Activated CD4-positive, alpha-beta memory T cell treated with anti-CD3 and anti-CD28 coated beads for 36 hours (primary cell): ENCODE measurements around the gene RNF212B. TPM values are rescaled to one million over a fixed set of nuclear protein-coding genes. Genes with fewer than 3 reads are reported as not detected.
"Not testable (repeated sequence)": the region's sequence is repeated elsewhere in the genome, so short reads cannot be mapped to it uniquely, and the experiment has no call there.

Experiments used
- CTCF ChIA-PET: fragments of 350-600 bp; sonication (Branson Sonifier 250); formaldehyde crosslinking; loops from one replicate; lab custom pipeline; 2021; ENCODE audit warnings: antibody characterized with exemption, inconsistent platforms; lab: Charles Lee
- POLR2A ChIA-PET: fragments of 350-600 bp; sonication (Branson Sonifier 250); formaldehyde crosslinking; loops from one replicate; lab custom pipeline; 2021; ENCODE audit warnings: antibody characterized with exemption; lab: Charles Lee
- DNase-seq: peaks from one replicate; pipeline ENCODE4 v3.0.0-alpha.2; 2020
- H3K27ac Mint-ChIP-seq: one replicate; pipeline ENCODE4 v1.8.0; 2021; ENCODE audit warnings: mixed read lengths
- H3K27me3 Mint-ChIP-seq: one replicate; pipeline ENCODE4 v1.8.0; 2021; ENCODE audit warnings: mixed read lengths
- H3K36me3 Mint-ChIP-seq: one replicate; pipeline ENCODE4 v1.8.0; 2021; ENCODE audit warnings: mixed read lengths
- H3K4me1 Mint-ChIP-seq: one replicate; pipeline ENCODE4 v1.8.0; 2021; ENCODE audit warnings: low read depth, mixed read lengths
- H3K4me3 Mint-ChIP-seq: one replicate; pipeline ENCODE4 v1.8.0; 2021; ENCODE audit warnings: mild to moderate bottlenecking, mixed read lengths
- H3K9me3 Mint-ChIP-seq: one replicate; pipeline ENCODE4 v1.8.0; 2021; ENCODE audit warnings: mixed read lengths
- intact Hi-C: fragments of 100-400 bp; cut with micrococcal nuclease; formaldehyde crosslinking; loops from one replicate; pipeline ENCODE4 v1.15.1; 2023
- total RNA-seq, 2 experiments: library from RNA; stranded (reverse); gene quantifications; one replicate each; pipeline ENCODE4 v1.2.3, GENCODE V29; 2021

Gene RNF212B
- not detected for total RNA-seq

GRCh38 chr14:23237772-23238594 is at the start of gene RNF212B:
Gene RNF212B (plus strand): TSS chr14:23237936. CDS start chr14:23240346, 2,410 bp downstream.
- no peak within 1 kb of the TSS for H3K27ac Mint-ChIP-seq
- no peaks in the 10 kb centered on the region for H3K9me3 Mint-ChIP-seq
- peak within 1 kb of the TSS; percentile 56 for H3K4me3 Mint-ChIP-seq
- CTCF ChIA-PET: interaction anchor here (1.1 kb wide), 1 partner anchor 180 kb away, joined by 4 read pairs; the partner anchor contains the start of gene CDH24
- intact Hi-C loops: loop anchor here (5.0 kb wide), 1 partner anchor 59 kb away; no protein-coding TSS in a partner anchor
- H3K36me3 Mint-ChIP-seq: no peaks in the 10 kb centered on the region
- H3K27me3 Mint-ChIP-seq: peaks cover 13% of the 10 kb centered on the region
- POLR2A ChIA-PET: no interaction called here
- DNase-seq: peak; percentile 92
- H3K4me1 Mint-ChIP-seq: peaks cover 3% of the 10 kb centered on the region

GRCh38 chr14:23193432-23193831 is 44.3 kb upstream of the RNF212B start:
- no peaks in the 10 kb centered on the region for H3K9me3 Mint-ChIP-seq
- no peaks in the 10 kb centered on the region for H3K36me3 Mint-ChIP-seq
- DNase-seq: no peak
- H3K27ac Mint-ChIP-seq: no peak overlapping the region
- intact Hi-C loops: no loop called here
- no peaks in the 10 kb centered on the region for H3K4me1 Mint-ChIP-seq
- no peak overlapping the region for H3K4me3 Mint-ChIP-seq
- ChIA-PET POLR2A (interaction anchor here (0.7 kb wide), 1 partner anchor 1053 kb away, joined by 3 read pairs; no protein-coding TSS in a partner anchor), CTCF (interaction anchor here (0.7 to 1.4 kb wide), 2 partner anchors 20 to 73 kb away, joined by 3 read pairs; no protein-coding TSS in a partner anchor)
- peaks cover 3% of the 10 kb centered on the region for H3K27me3 Mint-ChIP-seq

GRCh38 chr14:23195552-23196101 is 42.1 kb upstream of the RNF212B start:
- H3K36me3 Mint-ChIP-seq: no peaks in the 10 kb centered on the region
- H3K4me1 Mint-ChIP-seq: no peaks in the 10 kb centered on the region
- ChIA-PET POLR2A (no interaction called here), CTCF (interaction anchor here (1.3 to 1.5 kb wide), 2 partner anchors 8 to 75 kb away, joined by 3 to 4 read pairs; no protein-coding TSS in a partner anchor)
- intact Hi-C loops: no loop called here
- peaks cover 3% of the 10 kb centered on the region for H3K27me3 Mint-ChIP-seq
- no peak overlapping the region for H3K27ac Mint-ChIP-seq
- H3K9me3 Mint-ChIP-seq: no peaks in the 10 kb centered on the region
- DNase-seq: no peak
- H3K4me3 Mint-ChIP-seq: no peak overlapping the region

- intact Hi-C loops, H3K9me3 Mint-ChIP-seq, DNase-seq, H3K27me3 Mint-ChIP-seq, H3K4me3 Mint-ChIP-seq, H3K36me3 Mint-ChIP-seq, H3K4me1 Mint-ChIP-seq, POLR2A ChIA-PET, H3K27ac Mint-ChIP-seq: not testable (repeated sequence)
- CTCF ChIA-PET: interaction anchor here (1.5 kb wide), 1 partner anchor 9 kb away, joined by 3 read pairs; no protein-coding TSS in a partner anchor
Measured at GRCh38 chr14:23196487-23196886, 41.2 kb upstream of the RNF212B start.

GRCh38 chr14:23199141-23199540 is 38.6 kb upstream of the RNF212B start:
- H3K27me3 Mint-ChIP-seq, DNase-seq, intact Hi-C loops, H3K27ac Mint-ChIP-seq, H3K4me3 Mint-ChIP-seq, POLR2A ChIA-PET, H3K36me3 Mint-ChIP-seq, H3K4me1 Mint-ChIP-seq, H3K9me3 Mint-ChIP-seq: not testable (repeated sequence)
- CTCF ChIA-PET: interaction anchor here (0.7 kb wide), 1 partner anchor 46 kb away, joined by 3 read pairs; no protein-coding TSS in a partner anchor

GRCh38 chr14:23202001-23202400 is 35.7 kb upstream of the RNF212B start:
- ChIA-PET CTCF (interaction anchor here (0.5 to 1.6 kb wide), 3 partner anchors 13 to 81 kb away, joined by 3 to 4 read pairs (median 3); no protein-coding TSS in a partner anchor), POLR2A (no interaction called here)
- intact Hi-C loops: no loop called here
- no peak overlapping the region for H3K4me3 Mint-ChIP-seq
- H3K4me1 Mint-ChIP-seq: no peaks in the 10 kb centered on the region
- no peak for DNase-seq
- H3K9me3 Mint-ChIP-seq: no peaks in the 10 kb centered on the region
- H3K36me3 Mint-ChIP-seq: no peaks in the 10 kb centered on the region
- H3K27me3 Mint-ChIP-seq: peaks cover 2% of the 10 kb centered on the region
- no peak overlapping the region for H3K27ac Mint-ChIP-seq

- no peak overlapping the region for H3K27ac Mint-ChIP-seq
- no peaks in the 10 kb centered on the region for H3K4me1 Mint-ChIP-seq
- POLR2A ChIA-PET: no interaction called here
Measured at GRCh38 chr14:23206422-23207145, 31.2 kb upstream of the RNF212B start.

GRCh38 chr14:23207146-23207540 is 30.6 kb upstream of the RNF212B start:
- H3K27me3 Mint-ChIP-seq: peaks cover 14% of the 10 kb centered on the region
- no peaks in the 10 kb centered on the region for H3K9me3 Mint-ChIP-seq
- POLR2A ChIA-PET: no interaction called here
- no peak for DNase-seq
- no peaks in the 10 kb centered on the region for H3K4me1 Mint-ChIP-seq
- no peaks in the 10 kb centered on the region for H3K36me3 Mint-ChIP-seq
- H3K27ac Mint-ChIP-seq: no peak overlapping the region
- CTCF ChIA-PET: interaction anchor here (1.1 to 1.4 kb wide), 3 partner anchors 19 to 138 kb away, joined by 3 to 5 read pairs (median 3); no protein-coding TSS in a partner anchor
- intact Hi-C loops: no loop called here
- H3K4me3 Mint-ChIP-seq: no peak overlapping the region

More at GRCh38 chr14:23206422-23207145, 31.2 kb upstream of the RNF212B start:
- Mint-ChIP-seq H3K9me3 (no peaks in the 10 kb centered on the region), H3K27me3 (peaks cover 14% of the 10 kb centered on the region), H3K36me3 (no peaks in the 10 kb centered on the region), H3K4me3 (no peak overlapping the region)
- intact Hi-C loops: no loop called here
- no peak for DNase-seq
- CTCF ChIA-PET: interaction anchor here (0.9 to 2.1 kb wide), 5 partner anchors 19 to 173 kb away, joined by 3 to 8 read pairs (median 3); no protein-coding TSS in a partner anchor

- peaks cover 14% of the 10 kb centered on the region for H3K27me3 Mint-ChIP-seq
- H3K4me3 Mint-ChIP-seq: no peak overlapping the region
- no peaks in the 10 kb centered on the region for H3K36me3 Mint-ChIP-seq
- DNase-seq: no peak
- ChIA-PET POLR2A (no interaction called here), CTCF (no interaction called here)
- no peaks in the 10 kb centered on the region for H3K4me1 Mint-ChIP-seq
- no peaks in the 10 kb centered on the region for H3K9me3 Mint-ChIP-seq
- intact Hi-C loops: no loop called here
- no peak overlapping the region for H3K27ac Mint-ChIP-seq
Measured at GRCh38 chr14:23208324-23208723, 29.4 kb upstream of the RNF212B start.

GRCh38 chr14:23209651-23210423 is 27.9 kb upstream of the RNF212B start:
- CTCF ChIA-PET: no interaction called here
- intact Hi-C loops: no loop called here
- no peak overlapping the region for H3K4me3 Mint-ChIP-seq

GRCh38 chr14:23215421-23215820 is 22.3 kb upstream of the RNF212B start:
- H3K27ac Mint-ChIP-seq: no peak overlapping the region
- H3K27me3 Mint-ChIP-seq: peaks cover 17% of the 10 kb centered on the region
- intact Hi-C loops: no loop called here
- no peak overlapping the region for H3K4me3 Mint-ChIP-seq
- no peaks in the 10 kb centered on the region for H3K4me1 Mint-ChIP-seq
- CTCF ChIA-PET: interaction anchor here (0.6 to 0.8 kb wide), 2 partner anchors 13 to 147 kb away, joined by 3 read pairs; no protein-coding TSS in a partner anchor
- H3K9me3 Mint-ChIP-seq: no peaks in the 10 kb centered on the region
- DNase-seq: no peak
- POLR2A ChIA-PET: no interaction called here
- H3K36me3 Mint-ChIP-seq: no peaks in the 10 kb centered on the region

More at GRCh38 chr14:23209651-23210423, 27.9 kb upstream of the RNF212B start:
- POLR2A ChIA-PET: no interaction called here
- no peaks in the 10 kb centered on the region for H3K4me1 Mint-ChIP-seq
- DNase-seq: no peak
- no peak overlapping the region for H3K27ac Mint-ChIP-seq
- no peaks in the 10 kb centered on the region for H3K36me3 Mint-ChIP-seq
- peaks cover 18% of the 10 kb centered on the region for H3K27me3 Mint-ChIP-seq
- H3K9me3 Mint-ChIP-seq: no peaks in the 10 kb centered on the region
